Measurements from ENCODE around the gene MAN1C1.

The MAN1C1 gene

GRCh38 chr1:25787760-25788166 is 171.2 kb downstream of the MAN1C1 start:
- FAIRE-seq: no peak

- no peak for FAIRE-seq
These were observed 173.9 kb downstream of the MAN1C1 start for GRCh38 chr1:25790472-25790871.

GRCh38 chr1:25792115-25792514 is 175.5 kb downstream of the MAN1C1 start:
- no peak for FAIRE-seq

- FAIRE-seq: no peak
These were observed 177.1 kb downstream of the MAN1C1 start for GRCh38 chr1:25793585-25794170.

GRCh38 chr1:25794325-25794724 is 177.7 kb downstream of the MAN1C1 start:
- no peak for FAIRE-seq

GRCh38 chr1:25795211-25795610 is 178.6 kb downstream of the MAN1C1 start:
- FAIRE-seq: no peak

GRCh38 chr1:25795946-25796810 is 179.6 kb downstream of the MAN1C1 start:
- FAIRE-seq: no peak

GRCh38 chr1:25796811-25797458 is 180.3 kb downstream of the MAN1C1 start:
- peak; percentile 49 for FAIRE-seq

GRCh38 chr1:25797939-25798338 is 181.3 kb downstream of the MAN1C1 start:
- FAIRE-seq: no peak

GRCh38 chr1:25798666-25799351 is 182.2 kb downstream of the MAN1C1 start:
- no peak for FAIRE-seq

- FAIRE-seq: no peak
These were observed 182.9 kb downstream of the MAN1C1 start for GRCh38 chr1:25799352-25799934.

GRCh38 chr1:25799935-25800702 is 183.5 kb downstream of the MAN1C1 start, which contains the start of gene SELENON:
TSS of gene SELENON (plus strand) at chr1:25800193. CDS start at chr1:25800231, 38 bp downstream.
- no peak for FAIRE-seq

GRCh38 chr1:25800703-25801377 is 184.2 kb downstream of the MAN1C1 start:
- no peak for FAIRE-seq

- no peak for FAIRE-seq
These were observed 186.3 kb downstream of the MAN1C1 start for GRCh38 chr1:25802915-25803314.

- FAIRE-seq: no peak
These were observed 186.8 kb downstream of the MAN1C1 start for GRCh38 chr1:25803368-25803767.

- FAIRE-seq: no peak
These were observed 187.8 kb downstream of the MAN1C1 start for GRCh38 chr1:25804244-25804963.

GRCh38 chr1:25804964-25805862 is 188.6 kb downstream of the MAN1C1 start:
- FAIRE-seq: no peak

GRCh38 chr1:25805863-25806225 is 189.3 kb downstream of the MAN1C1 start:
- no peak for FAIRE-seq

GRCh38 chr1:25806418-25806817 is 189.8 kb downstream of the MAN1C1 start:
- FAIRE-seq: no peak
